Occipital lobe (tissue), 2 donors: ENCODE measurements around the gene HOOK1. TPM values are rescaled to one million over a fixed set of nuclear protein-coding genes. Genes with fewer than 3 reads are reported as not detected.

ENCODE experiments used
- DNase-seq: peaks from one replicate; lab custom pipeline; 2025; lab: John Stamatoyannopoulos, UW
- total RNA-seq: library from RNA; depleted of rRNA; stranded (reverse); fragments of >200 nt; gene quantifications from one replicate; pipeline ENCODE4 v1.2.3, GENCODE V29; 2014

HOOK1 gene
- 16.8 TPM for total RNA-seq

GRCh38 chr1:59814901-59815825, at the start of gene HOOK1:
TSS of gene HOOK1 (plus strand) at chr1:59814949. CDS start at chr1:59815118, 169 bp downstream.
- no peak for DNase-seq

- DNase-seq: no peak
Observed at GRCh38 chr1:59765011-59765730, 49.6 kb upstream of the HOOK1 start.

GRCh38 chr1:59766227-59766855, 48.4 kb upstream of the HOOK1 start:
- DNase-seq: no peak

- DNase-seq: no peak
Observed at GRCh38 chr1:59767119-59767518, 47.6 kb upstream of the HOOK1 start.

- DNase-seq: no peak
Observed at GRCh38 chr1:59768792-59769735, 45.7 kb upstream of the HOOK1 start.

- DNase-seq: no peak
Observed at GRCh38 chr1:59769736-59770095, 45.0 kb upstream of the HOOK1 start.

- no peak for DNase-seq
Observed at GRCh38 chr1:59771361-59771760, 43.4 kb upstream of the HOOK1 start.

- no peak for DNase-seq
Observed at GRCh38 chr1:59775480-59775879, 39.3 kb upstream of the HOOK1 start.

GRCh38 chr1:59776960-59777852, 37.5 kb upstream of the HOOK1 start:
- no peak for DNase-seq

GRCh38 chr1:59779949-59780348, 34.8 kb upstream of the HOOK1 start:
- no peak for DNase-seq

- no peak for DNase-seq
Observed at GRCh38 chr1:59788825-59789224, 25.9 kb upstream of the HOOK1 start.

- no peak for DNase-seq
Observed at GRCh38 chr1:59798600-59798999, 16.1 kb upstream of the HOOK1 start.

GRCh38 chr1:59803458-59804038, 11.2 kb upstream of the HOOK1 start:
- DNase-seq: no peak

- no peak for DNase-seq
Observed at GRCh38 chr1:59804301-59804700, 10.4 kb upstream of the HOOK1 start.

- DNase-seq: no peak
Observed at GRCh38 chr1:59805554-59805953, 9.2 kb upstream of the HOOK1 start.

GRCh38 chr1:59814180-59814900, 409 bp upstream of the HOOK1 start:
- peak; percentile 84 for DNase-seq

- DNase-seq: no peak
Observed at GRCh38 chr1:59815892-59816291, 1.1 kb downstream of the HOOK1 start.

GRCh38 chr1:59816318-59816878, 1.6 kb downstream of the HOOK1 start:
- no peak for DNase-seq
